Loucy (cell line): ENCODE results near the gene TFDP3.

Source experiments
- CTCF ChIP-seq: fragments of 200-600 bp; sonication (generic); conservative IDR thresholded peaks from 2 replicates; pipeline ENCODE4 v1.5.1; 2014; ENCODE audit warnings: mild to moderate bottlenecking, antibody characterized with exemption, low read length
- EZH2phosphoT487 ChIP-seq: fragments of 200-600 bp; IDR thresholded peaks from 2 replicates; pipeline ENCODE4 v1.6.1; 2018; ENCODE audit warnings: antibody characterized with exemption, mild to moderate bottlenecking, moderate library complexity, borderline replicate concordance

- TF ChIP-seq CTCF (no peak), EZH2phosphoT487 (no peak)
These were observed 29.5 kb downstream of the TFDP3 start for GRCh38 chrX:133188631-133189030.
